ENCODE results near the gene SNRPF.
A peak's percentile ranks its signal among the peaks of the same experiment; 100 is the strongest.
"Not testable (repeated sequence)": the region's sequence is repeated elsewhere in the genome, so short reads cannot be mapped to it uniquely, and the experiment has no call there.

The SNRPF gene

DNA sequence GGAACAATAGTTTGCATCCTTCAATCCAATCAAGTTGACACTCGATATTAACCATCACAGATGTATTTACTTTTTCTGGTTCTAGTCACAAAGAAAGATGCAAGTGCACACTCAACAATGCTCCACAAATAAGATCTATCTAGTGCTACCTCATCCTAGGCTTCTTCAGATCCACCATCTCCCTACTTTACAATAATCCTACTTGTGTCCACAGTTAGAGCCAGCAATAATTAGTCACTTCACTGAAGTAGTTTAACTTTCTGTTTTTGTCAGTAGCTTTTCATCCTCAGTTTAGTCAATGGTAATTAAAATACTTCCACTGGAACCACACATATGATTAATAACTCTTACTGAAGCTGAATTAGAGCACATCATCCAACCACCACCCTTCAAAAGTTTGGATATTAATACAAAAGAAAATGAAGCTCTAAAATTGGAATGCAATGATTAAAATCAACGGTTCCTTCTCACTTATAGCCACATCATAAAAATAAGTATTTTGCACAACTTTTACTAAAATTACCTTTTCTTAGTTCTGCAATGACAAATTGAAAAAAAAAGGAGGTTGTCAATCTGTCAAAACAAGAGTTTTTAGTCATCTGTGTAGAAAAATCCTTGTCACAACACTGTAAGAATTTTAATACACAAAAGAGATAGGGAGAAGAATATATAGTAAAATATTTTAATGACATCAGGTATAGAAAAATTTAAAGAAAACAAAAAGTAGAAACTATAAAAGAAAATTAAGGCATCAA is 28.2 kb upstream of the SNRPF start:
- no peak for DNase-seq (ENCODE audit: extremely low read depth, low read depth)
- TF ChIP-seq, protein P1, sequence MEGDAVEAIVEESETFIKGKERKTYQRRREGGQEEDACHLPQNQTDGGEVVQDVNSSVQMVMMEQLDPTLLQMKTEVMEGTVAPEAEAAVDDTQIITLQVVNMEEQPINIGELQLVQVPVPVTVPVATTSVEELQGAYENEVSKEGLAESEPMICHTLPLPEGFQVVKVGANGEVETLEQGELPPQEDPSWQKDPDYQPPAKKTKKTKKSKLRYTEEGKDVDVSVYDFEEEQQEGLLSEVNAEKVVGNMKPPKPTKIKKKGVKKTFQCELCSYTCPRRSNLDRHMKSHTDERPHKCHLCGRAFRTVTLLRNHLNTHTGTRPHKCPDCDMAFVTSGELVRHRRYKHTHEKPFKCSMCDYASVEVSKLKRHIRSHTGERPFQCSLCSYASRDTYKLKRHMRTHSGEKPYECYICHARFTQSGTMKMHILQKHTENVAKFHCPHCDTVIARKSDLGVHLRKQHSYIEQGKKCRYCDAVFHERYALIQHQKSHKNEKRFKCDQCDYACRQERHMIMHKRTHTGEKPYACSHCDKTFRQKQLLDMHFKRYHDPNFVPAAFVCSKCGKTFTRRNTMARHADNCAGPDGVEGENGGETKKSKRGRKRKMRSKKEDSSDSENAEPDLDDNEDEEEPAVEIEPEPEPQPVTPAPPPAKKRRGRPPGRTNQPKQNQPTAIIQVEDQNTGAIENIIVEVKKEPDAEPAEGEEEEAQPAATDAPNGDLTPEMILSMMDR (IDR thresholded peaks at IDR 0.05; ENCODE audit: low read depth, low read length) = no peak

GRCh38 chr12:95834572-95834971 is 24.2 kb upstream of the SNRPF start:
- TF ChIP-seq, protein P1 (IDR thresholded peaks at IDR 0.05; ENCODE audit: low read depth, low read length) = no peak
- DNase-seq (ENCODE audit: extremely low read depth, low read depth) = no peak

GRCh38 chr12:95836185-95836609 is 22.6 kb upstream of the SNRPF start:
- no peak for DNase-seq (ENCODE audit: extremely low read depth, low read depth)

GRCh38 chr12:95836630-95837239 is 22.0 kb upstream of the SNRPF start:
- TF ChIP-seq, protein P1 (IDR thresholded peaks at IDR 0.05; ENCODE audit: low read depth, low read length) = no peak
- no peak for DNase-seq (ENCODE audit: extremely low read depth, low read depth)

More at GRCh38 chr12:95836185-95836609, 22.6 kb upstream of the SNRPF start:
- TF ChIP-seq, protein P1 (IDR thresholded peaks at IDR 0.05; ENCODE audit: low read depth, low read length) = no peak

- DNase-seq (ENCODE audit: extremely low read depth, low read depth) = no peak
- TF ChIP-seq, protein P1 (IDR thresholded peaks at IDR 0.05; ENCODE audit: low read depth, low read length) = no peak
These were observed 21.3 kb upstream of the SNRPF start for GRCh38 chr12:95837240-95838038.

DNA sequence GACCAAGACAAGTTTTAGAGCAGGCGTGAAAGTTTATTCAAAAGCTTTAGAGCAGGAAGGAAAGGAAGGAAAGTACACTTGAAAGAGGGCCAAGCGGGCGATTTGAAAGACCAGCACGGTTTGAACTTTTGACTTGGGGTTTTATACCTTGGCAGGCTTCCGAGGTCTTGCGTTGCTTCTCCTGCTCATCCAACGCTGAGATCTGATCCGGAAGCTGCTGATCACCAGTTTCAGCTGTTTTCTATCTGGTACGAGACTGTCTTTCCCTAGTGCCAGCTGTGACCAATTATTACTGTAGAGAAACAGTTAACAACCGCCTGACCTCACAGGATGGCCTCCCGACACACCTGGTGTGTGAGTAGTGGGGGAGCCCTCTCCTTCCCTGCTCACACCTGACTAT is 20.6 kb upstream of the SNRPF start:
- TF ChIP-seq, protein P1 (IDR thresholded peaks at IDR 0.05; ENCODE audit: low read depth, low read length) = no peak
- DNase-seq (ENCODE audit: extremely low read depth, low read depth) = peak; percentile 63

DNA sequence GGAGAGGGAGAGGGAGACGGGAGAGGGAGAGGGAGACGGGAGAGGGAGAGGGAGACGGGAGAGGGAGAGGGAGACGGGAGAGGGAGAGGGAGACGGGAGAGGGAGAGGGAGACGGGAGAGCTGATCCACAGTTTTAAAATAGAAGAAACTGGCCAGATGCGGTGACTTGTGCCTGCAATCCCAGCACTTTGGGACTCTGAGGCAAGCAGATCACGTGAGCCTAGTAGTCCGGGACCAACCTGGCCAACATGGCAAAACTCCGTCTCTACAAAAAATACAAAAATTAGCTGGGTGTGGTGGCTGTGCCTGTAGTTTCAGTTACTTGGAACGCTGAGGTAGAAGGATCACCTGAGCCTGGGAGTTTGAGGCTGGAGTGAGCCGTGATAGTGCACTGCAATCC is 16.3 kb upstream of the SNRPF start:
- not testable (repeated sequence) for DNase-seq (ENCODE audit: extremely low read depth, low read depth)

Data from AG09319 (cell line).